Stomach smooth muscle (tissue), 2 donors: ENCODE results near the gene ZNF362.

ENCODE experiments used
- H3K27ac ChIP-seq: one replicate; pipeline ENCODE4 v1.7.0; 2013; ENCODE audit warnings: mild to moderate bottlenecking, low read length, inconsistent platforms
- H3K27me3 ChIP-seq, 2 donors: one replicate each; pipeline ENCODE4 v1.7.0; 2013; ENCODE audit warnings: low read length in 2 of 2; ENCODE audit not compliant: insufficient read depth in 2 of 2, control insufficient read depth in 1 of 2
- H3K36me3 ChIP-seq, 2 donors: one replicate each; pipeline ENCODE4 v1.7.0; 2013; ENCODE audit warnings: low read length in 2 of 2; ENCODE audit not compliant: control insufficient read depth in 2 of 2, insufficient read depth in 2 of 2
- H3K4me1 ChIP-seq: one replicate; pipeline ENCODE4 v1.7.0; 2013; ENCODE audit warnings: low read length; ENCODE audit not compliant: control insufficient read depth, insufficient read depth
- H3K4me3 ChIP-seq, 2 donors: one replicate each; pipeline ENCODE4 v1.7.0; 2013; ENCODE audit warnings: low read length in 2 of 2
- H3K9ac ChIP-seq, 2 donors: one replicate each; pipeline ENCODE4 v1.7.0; 2013; ENCODE audit warnings: low read length in 2 of 2, mild to moderate bottlenecking in 1 of 2
- H3K9me3 ChIP-seq, 2 donors: one replicate each; pipeline ENCODE4 v1.7.0; 2013; ENCODE audit warnings: low read length in 2 of 2; ENCODE audit not compliant: control insufficient read depth in 2 of 2
- donor health status: healthy.
- donor health status: Pancreatic carcinoma.

ZNF362 gene

GRCh38 chr1:33244809-33245186 lies 11.5 kb upstream of the ZNF362 start:
- no peak overlapping the region for H3K27ac ChIP-seq
- no peak overlapping the region for H3K4me3 ChIP-seq
- H3K9me3 ChIP-seq: no peaks in the 10 kb centered on the region
- no peak overlapping the region for H3K9ac ChIP-seq
- no peaks in the 10 kb centered on the region for H3K4me1 ChIP-seq
- H3K27me3 ChIP-seq: no peaks in the 10 kb centered on the region
- no peaks in the 10 kb centered on the region for H3K36me3 ChIP-seq

GRCh38 chr1:33246171-33246570 lies 10.1 kb upstream of the ZNF362 start:
- Histone ChIP-seq H3K27ac (no peak overlapping the region), H3K9ac (no peak overlapping the region), H3K27me3 (no peaks in the 10 kb centered on the region), H3K9me3 (no peaks in the 10 kb centered on the region), H3K4me3 (no peak overlapping the region), H3K4me1 (no peaks in the 10 kb centered on the region), H3K36me3 (no peaks in the 10 kb centered on the region)

- Histone ChIP-seq H3K4me1 (no peaks in the 10 kb centered on the region), H3K27me3 (no peaks in the 10 kb centered on the region), H3K27ac (no peak overlapping the region), H3K9ac (no peak overlapping the region), H3K9me3 (no peaks in the 10 kb centered on the region), H3K4me3 (no peak overlapping the region), H3K36me3 (no peaks in the 10 kb centered on the region)
Observed at GRCh38 chr1:33247545-33247944, 8.7 kb upstream of the ZNF362 start.

- Histone ChIP-seq H3K27ac (no peak overlapping the region), H3K36me3 (no peaks in the 10 kb centered on the region), H3K27me3 (no peaks in the 10 kb centered on the region), H3K4me3 (no peak overlapping the region), H3K9me3 (no peaks in the 10 kb centered on the region), H3K9ac (no peak overlapping the region), H3K4me1 (no peaks in the 10 kb centered on the region)
Observed at GRCh38 chr1:33248244-33248643, 8.0 kb upstream of the ZNF362 start.

- Histone ChIP-seq H3K9me3 (no peaks in the 10 kb centered on the region), H3K4me1 (no peaks in the 10 kb centered on the region), H3K27me3 (no peaks in the 10 kb centered on the region), H3K9ac (no peak overlapping the region), H3K4me3 (no peak overlapping the region), H3K36me3 (no peaks in the 10 kb centered on the region), H3K27ac (no peak overlapping the region)
Observed at GRCh38 chr1:33249422-33249821, 6.9 kb upstream of the ZNF362 start.

GRCh38 chr1:33250217-33250616 lies 6.1 kb upstream of the ZNF362 start:
- no peak overlapping the region for H3K4me3 ChIP-seq
- H3K9me3 ChIP-seq: no peaks in the 10 kb centered on the region
- no peak overlapping the region for H3K9ac ChIP-seq
- peaks cover under 1% of the 10 kb centered on the region for H3K4me1 ChIP-seq
- no peak overlapping the region for H3K27ac ChIP-seq
- no peaks in the 10 kb centered on the region for H3K27me3 ChIP-seq
- H3K36me3 ChIP-seq: no peaks in the 10 kb centered on the region

GRCh38 chr1:33250724-33251123 lies 5.6 kb upstream of the ZNF362 start:
- Histone ChIP-seq H3K4me1 (peaks cover 6% of the 10 kb centered on the region), H3K36me3 (no peaks in the 10 kb centered on the region), H3K4me3 (no peak overlapping the region), H3K27me3 (no peaks in the 10 kb centered on the region), H3K9me3 (no peaks in the 10 kb centered on the region), H3K27ac (no peak overlapping the region), H3K9ac (no peak overlapping the region)

GRCh38 chr1:33254491-33254890 lies 1.8 kb upstream of the ZNF362 start:
- H3K9me3 ChIP-seq: no peaks in the 10 kb centered on the region
- no peak overlapping the region for H3K4me3 ChIP-seq
- H3K4me1 ChIP-seq: peaks cover 31% of the 10 kb centered on the region
- no peaks in the 10 kb centered on the region for H3K27me3 ChIP-seq
- peaks cover 0 to under 1% of the 10 kb centered on the region in 2 donors for H3K36me3 ChIP-seq
- H3K9ac ChIP-seq: no peak overlapping the region
- H3K27ac ChIP-seq: no peak overlapping the region

GRCh38 chr1:33255347-33256220 lies 708 bp upstream of the ZNF362 start:
- Histone ChIP-seq H3K27me3 (no peaks in the 10 kb centered on the region), H3K9ac (peak overlapping the region; percentile 73 to 78), H3K4me3 (peak overlapping the region; percentile 40 to 69), H3K36me3 (peaks cover 0 to 3% of the 10 kb centered on the region in 2 donors), H3K4me1 (peaks cover 38% of the 10 kb centered on the region), H3K9me3 (no peaks in the 10 kb centered on the region), H3K27ac (peak overlapping the region; percentile 80)

GRCh38 chr1:33256221-33256470 lies 146 bp upstream of the ZNF362 start:
- Histone ChIP-seq H3K4me1 (peaks cover 41% of the 10 kb centered on the region), H3K9me3 (no peaks in the 10 kb centered on the region), H3K27ac (no peak overlapping the region), H3K36me3 (peaks cover 0 to 3% of the 10 kb centered on the region in 2 donors), H3K9ac (no peak overlapping the region), H3K27me3 (no peaks in the 10 kb centered on the region), H3K4me3 (peak overlapping the region in 1 of 2 donors; percentile 47)

GRCh38 chr1:33257207-33257771 lies 997 bp downstream of the ZNF362 start:
- Histone ChIP-seq H3K27ac (peak overlapping the region; percentile 62), H3K27me3 (no peaks in the 10 kb centered on the region), H3K4me3 (peak overlapping the region; percentile 85 to 86), H3K36me3 (peaks cover 0 to 3% of the 10 kb centered on the region in 2 donors), H3K9ac (peak overlapping the region; percentile 78 to 80), H3K4me1 (peaks cover 45% of the 10 kb centered on the region), H3K9me3 (no peaks in the 10 kb centered on the region)
